ENCODE measurements around the gene CTDSP1. TPM values are rescaled to one million over a fixed set of nuclear protein-coding genes. Genes with fewer than 3 reads are reported as not detected.

The CTDSP1 gene
- total and polyA plus RNA-seq, 8 donors = 122 to 160 (median 146) TPM

DNA sequence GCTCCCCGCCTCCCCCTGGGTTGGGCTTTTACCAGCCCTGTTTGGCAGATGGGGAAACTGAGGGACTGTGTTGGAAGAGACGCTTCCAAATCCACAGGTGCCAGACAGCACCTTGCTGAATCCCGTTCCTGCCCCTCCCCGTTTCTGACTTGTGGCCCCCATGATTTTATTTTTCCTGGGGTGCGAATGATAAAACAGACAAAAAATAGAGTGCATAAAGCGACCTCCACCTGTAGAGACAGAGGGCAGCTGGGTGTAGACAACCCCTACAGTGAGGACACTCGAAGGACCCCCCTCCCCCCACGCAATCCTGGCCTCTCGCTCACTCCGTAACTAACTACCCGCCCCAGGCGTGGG lies 2.2 kb upstream of the CTDSP1 start:
- no peaks in the 10 kb centered on the region for H3K27me3 ChIP-seq
- H3K36me3 ChIP-seq = peaks cover 0 to 36% of the 10 kb centered on the region in 2 donors
- no peak for ATAC-seq
- TF ChIP-seq, protein P1, sequence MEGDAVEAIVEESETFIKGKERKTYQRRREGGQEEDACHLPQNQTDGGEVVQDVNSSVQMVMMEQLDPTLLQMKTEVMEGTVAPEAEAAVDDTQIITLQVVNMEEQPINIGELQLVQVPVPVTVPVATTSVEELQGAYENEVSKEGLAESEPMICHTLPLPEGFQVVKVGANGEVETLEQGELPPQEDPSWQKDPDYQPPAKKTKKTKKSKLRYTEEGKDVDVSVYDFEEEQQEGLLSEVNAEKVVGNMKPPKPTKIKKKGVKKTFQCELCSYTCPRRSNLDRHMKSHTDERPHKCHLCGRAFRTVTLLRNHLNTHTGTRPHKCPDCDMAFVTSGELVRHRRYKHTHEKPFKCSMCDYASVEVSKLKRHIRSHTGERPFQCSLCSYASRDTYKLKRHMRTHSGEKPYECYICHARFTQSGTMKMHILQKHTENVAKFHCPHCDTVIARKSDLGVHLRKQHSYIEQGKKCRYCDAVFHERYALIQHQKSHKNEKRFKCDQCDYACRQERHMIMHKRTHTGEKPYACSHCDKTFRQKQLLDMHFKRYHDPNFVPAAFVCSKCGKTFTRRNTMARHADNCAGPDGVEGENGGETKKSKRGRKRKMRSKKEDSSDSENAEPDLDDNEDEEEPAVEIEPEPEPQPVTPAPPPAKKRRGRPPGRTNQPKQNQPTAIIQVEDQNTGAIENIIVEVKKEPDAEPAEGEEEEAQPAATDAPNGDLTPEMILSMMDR (IDR thresholded peaks at IDR 0.05) = no peak
- H3K9me3 ChIP-seq = no peaks in the 10 kb centered on the region
- peak overlapping the region; percentile 98 for H3K4me3 ChIP-seq
- H3K27ac ChIP-seq = peak overlapping the region; percentile 99
- no peak for DNase-seq
- H3K4me1 ChIP-seq = peaks cover 28 to 71% of the 10 kb centered on the region in 2 donors
- intact Hi-C loops (cut with DNase I) = loop anchor here (5.0 to 10.0 kb wide), 2 partner anchors 100 to 123 kb away; partner anchors contain the start of genes AAMP (in 1 of the 2) and PNKD (in 1 of the 2)

DNA sequence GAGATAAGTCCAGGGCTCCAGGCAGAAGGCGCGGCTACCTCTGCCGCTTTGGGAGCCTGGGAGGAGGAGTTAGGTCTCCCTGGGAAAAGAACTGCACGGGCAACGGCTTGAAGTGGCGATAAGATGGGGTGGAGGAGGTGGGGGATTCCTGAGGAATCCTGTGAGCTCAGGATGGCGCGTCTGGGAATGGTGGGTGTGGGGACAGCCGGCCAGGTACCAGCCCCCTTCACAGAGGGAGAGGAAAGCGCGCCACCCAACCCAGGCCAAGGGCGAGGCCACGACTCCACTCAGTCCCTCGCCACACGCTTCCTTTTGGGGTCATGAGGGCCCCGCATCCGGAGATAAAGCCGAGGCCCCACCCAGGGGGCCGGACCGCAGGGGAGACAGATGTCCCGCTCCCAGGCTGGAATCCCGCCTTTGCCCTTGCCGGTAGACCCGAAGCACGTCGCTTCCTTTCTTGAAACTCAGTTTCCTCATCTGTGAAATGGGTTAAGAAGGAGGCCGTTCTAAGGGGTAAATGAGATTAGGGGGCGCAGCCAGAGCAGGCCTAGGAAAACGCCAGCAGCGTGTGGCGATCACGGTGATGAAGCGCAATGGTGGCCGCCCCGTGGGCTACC lies 1.7 kb upstream of the CTDSP1 start:
- no peaks in the 10 kb centered on the region for H3K9me3 ChIP-seq
- intact Hi-C loops (cut with DNase I) = loop anchor here (5.0 to 10.0 kb wide), 2 partner anchors 101 to 123 kb away; partner anchors contain the start of genes AAMP (in 1 of the 2) and PNKD (in 1 of the 2)
- ATAC-seq (peak; percentile 19), DNase-seq (peak; percentile 69 to 93 (median 86))
- peaks cover 28 to 75% of the 10 kb centered on the region in 2 donors for H3K4me1 ChIP-seq
- H3K27ac ChIP-seq = peak overlapping the region; percentile 99
- H3K4me3 ChIP-seq = peak overlapping the region; percentile 98
- TF ChIP-seq, protein P1 (IDR thresholded peaks at IDR 0.05) = no peak
- H3K27me3 ChIP-seq = no peaks in the 10 kb centered on the region
- H3K36me3 ChIP-seq = peaks cover 0 to 36% of the 10 kb centered on the region in 2 donors

DNA sequence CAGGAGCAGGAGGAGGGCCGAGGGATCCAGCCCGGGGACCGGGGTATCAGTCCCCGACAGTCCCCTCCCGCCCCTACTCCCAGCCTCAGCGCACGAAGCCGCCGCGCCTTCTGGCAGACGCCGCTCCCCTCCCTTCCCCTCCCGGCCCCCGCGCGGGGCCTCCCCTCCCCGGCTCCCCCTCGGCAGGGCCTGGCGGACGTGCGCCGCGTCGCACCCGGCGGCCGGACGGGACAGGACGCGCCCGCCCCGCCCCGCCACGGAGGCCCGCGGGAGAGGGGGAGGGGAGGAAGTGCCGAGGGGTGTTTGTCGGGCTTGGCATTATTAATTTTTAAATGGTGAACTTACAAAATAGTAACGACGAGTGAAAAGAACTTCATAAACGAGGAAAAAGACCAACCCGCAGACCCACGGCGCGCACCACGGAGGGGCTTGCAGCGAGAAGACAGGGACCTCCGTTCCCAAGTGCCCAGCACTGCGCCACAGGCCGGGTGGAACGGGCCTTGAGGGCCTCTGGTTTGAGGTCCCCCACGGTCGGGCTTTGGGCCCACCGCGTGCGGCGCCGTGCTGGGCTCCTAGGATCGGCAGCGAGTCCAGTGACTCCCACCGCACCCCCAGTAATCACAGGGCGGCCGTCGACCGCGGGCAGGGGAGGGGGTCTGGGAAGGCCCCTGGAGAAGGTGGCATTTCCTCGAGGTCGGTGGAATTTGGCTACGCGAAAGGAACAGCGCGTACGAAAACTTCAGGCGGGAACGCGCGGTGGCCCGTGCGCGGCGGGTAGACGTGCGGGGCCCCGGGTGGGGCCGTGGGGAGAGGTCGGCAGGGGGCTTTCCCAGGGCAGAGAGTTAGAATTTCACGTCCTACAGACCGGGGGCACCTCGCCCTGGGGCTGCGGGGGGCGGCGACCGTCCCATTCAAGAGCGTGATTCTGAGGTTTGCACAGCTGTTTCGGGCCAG lies 954 bp upstream of the CTDSP1 start:
- peak; percentile 84 to 97 (median 90) for DNase-seq
- Histone ChIP-seq H3K27ac (peak overlapping the region; percentile 99), H3K27me3 (no peaks in the 10 kb centered on the region), H3K9me3 (no peaks in the 10 kb centered on the region), H3K36me3 (peaks cover 0 to 39% of the 10 kb centered on the region in 2 donors), H3K4me3 (peak overlapping the region; percentile 98), H3K4me1 (peaks cover 28 to 77% of the 10 kb centered on the region in 2 donors)
- TF ChIP-seq, protein P1 (IDR thresholded peaks at IDR 0.05) = peak in 1 of 2 donors; percentile 31
- peak; percentile 46 for ATAC-seq
- intact Hi-C loops (cut with DNase I) = loop anchor here (5.0 to 10.0 kb wide), 2 partner anchors 101 to 124 kb away; partner anchors contain the start of genes AAMP (in 1 of the 2) and PNKD (in 1 of the 2)

DNA sequence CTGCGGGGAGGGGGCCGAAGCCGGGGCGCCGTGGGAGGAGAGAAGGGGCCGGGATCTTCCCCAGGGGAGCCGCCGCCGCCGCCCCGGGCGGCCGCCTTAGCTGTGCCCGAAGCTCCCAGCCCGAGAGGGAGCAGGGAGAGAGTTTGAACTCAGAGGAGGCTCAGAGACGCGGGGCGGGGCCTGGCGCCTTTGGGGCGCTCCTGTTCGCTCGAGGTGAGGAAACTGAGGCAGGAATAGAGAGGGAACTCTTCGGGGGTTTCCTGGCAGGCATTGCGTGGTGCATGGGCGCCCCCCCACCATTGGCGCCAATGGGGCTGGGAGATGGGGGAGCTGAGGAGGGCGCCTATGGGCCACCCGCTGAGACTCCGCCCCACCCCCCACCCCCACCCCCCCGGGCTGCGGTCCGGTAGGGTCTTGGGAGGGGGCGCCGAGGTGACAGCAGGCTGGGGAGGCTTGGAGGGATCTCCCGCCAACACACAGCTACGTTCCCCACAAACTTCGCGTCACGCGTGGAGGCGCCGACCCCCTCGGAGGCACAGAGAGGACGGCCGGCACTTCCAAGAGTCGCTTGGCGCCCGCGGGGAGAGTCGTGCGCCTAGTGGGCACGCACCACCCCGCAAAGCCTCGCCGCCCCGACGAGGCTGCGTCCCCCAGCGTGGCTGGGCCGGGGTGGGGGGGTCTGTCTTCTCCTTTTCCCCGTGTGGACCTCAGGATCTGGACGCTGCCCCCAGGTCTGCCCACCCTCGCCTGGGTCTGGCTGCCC lies 680 bp downstream of the CTDSP1 start:
- no peaks in the 10 kb centered on the region for H3K27me3 ChIP-seq
- peaks cover 0 to 42% of the 10 kb centered on the region in 2 donors for H3K36me3 ChIP-seq
- intact Hi-C loops (cut with DNase I) = no loop called here
- no peaks in the 10 kb centered on the region for H3K9me3 ChIP-seq
- peak overlapping the region; percentile 99 for H3K27ac ChIP-seq
- H3K4me3 ChIP-seq = peak overlapping the region; percentile 98
- ATAC-seq = no peak
- H3K4me1 ChIP-seq = peaks cover 30 to 77% of the 10 kb centered on the region in 2 donors
- DNase-seq = peak; percentile 43 to 90 (median 52)
- TF ChIP-seq, protein P1 (IDR thresholded peaks at IDR 0.05) = no peak

Measured in left lung (tissue), 10 donors.